ENCODE data around the gene MMP19.
"Not testable (repeated sequence)": the region's sequence is repeated elsewhere in the genome, so short reads cannot be mapped to it uniquely, and the experiment has no call there.

The MMP19 gene

DNA sequence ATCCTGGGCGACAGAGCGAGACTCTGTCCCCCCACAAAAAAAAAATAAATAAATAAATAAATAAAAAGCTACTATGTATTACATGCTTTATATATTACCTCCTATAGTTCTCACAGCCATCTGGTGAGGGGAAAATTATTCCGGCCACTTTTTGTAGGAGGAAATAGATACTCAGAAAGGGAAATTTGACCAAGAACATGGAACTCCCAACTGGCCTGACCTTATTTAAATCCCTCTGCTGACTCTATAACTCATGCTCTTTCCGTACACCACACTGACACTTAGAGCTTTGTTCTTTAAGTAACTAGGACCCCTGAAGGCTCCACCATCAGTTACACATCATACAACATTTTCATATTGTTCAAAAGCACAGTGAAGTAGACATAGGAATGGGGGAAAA lies 2.2 kb upstream of the MMP19 start:
- in situ Hi-C loops (cut with MboI; ENCODE audit: low sequenced_read_pairs): no loop called here

GRCh38 chr12:55843431-55843830 lies 695 bp upstream of the MMP19 start:
- in situ Hi-C loops (cut with MboI; ENCODE audit: low sequenced_read_pairs): no loop called here

GRCh38 chr12:55840581-55841351 lies 2.0 kb downstream of the MMP19 start:
- in situ Hi-C loops (cut with MboI; ENCODE audit: low sequenced_read_pairs): no loop called here

- in situ Hi-C loops (cut with MboI; ENCODE audit: low sequenced_read_pairs): no loop called here
These were observed 3.2 kb downstream of the MMP19 start for GRCh38 chr12:55839345-55840140.

DNA sequence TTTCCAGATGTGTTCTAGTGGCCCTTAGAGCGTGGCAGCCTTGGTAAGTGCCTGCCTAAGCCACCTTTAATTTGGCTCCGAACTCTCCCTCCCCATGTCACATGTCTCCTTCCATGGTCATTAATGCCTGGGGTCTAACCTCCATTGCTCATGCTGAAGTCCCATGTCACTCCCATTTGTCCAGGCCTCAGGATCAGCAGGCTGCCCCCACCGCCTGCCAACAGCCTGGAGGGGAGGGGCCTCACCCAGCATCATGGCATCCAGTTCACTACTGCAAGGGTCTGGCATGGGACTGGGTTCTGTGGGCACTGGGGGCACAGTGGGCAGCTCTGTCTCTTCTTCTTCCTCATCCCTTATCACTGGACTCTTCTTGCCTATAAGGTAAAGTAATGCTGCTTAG lies 4.4 kb downstream of the MMP19 start:
- in situ Hi-C loops (cut with MboI; ENCODE audit: low sequenced_read_pairs): no loop called here

DNA sequence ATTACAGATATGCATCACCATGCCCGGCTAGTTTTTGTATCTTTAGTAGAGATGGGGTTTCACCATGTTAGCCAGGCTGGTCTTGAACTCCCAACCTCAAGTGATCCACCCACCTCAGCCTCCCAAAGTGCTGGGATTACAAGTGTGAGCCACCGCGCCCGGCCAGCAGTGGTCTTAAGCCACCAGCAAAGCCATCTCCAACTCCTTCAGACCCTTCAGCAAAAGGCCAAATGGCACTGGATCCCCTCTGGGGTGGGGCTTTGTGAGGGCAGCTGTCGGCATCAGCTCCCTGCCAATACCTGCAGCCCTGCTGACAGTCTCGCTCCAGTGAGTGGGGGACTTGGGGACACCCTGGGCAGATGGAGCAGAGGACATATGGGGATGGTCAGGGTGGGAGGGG lies 8.3 kb downstream of the MMP19 start:
- in situ Hi-C loops (cut with MboI; ENCODE audit: low sequenced_read_pairs): not testable (repeated sequence)

- in situ Hi-C loops (cut with MboI; ENCODE audit: low sequenced_read_pairs): no loop called here
These were observed 9.7 kb downstream of the MMP19 start for GRCh38 chr12:55833056-55833455.

DNA sequence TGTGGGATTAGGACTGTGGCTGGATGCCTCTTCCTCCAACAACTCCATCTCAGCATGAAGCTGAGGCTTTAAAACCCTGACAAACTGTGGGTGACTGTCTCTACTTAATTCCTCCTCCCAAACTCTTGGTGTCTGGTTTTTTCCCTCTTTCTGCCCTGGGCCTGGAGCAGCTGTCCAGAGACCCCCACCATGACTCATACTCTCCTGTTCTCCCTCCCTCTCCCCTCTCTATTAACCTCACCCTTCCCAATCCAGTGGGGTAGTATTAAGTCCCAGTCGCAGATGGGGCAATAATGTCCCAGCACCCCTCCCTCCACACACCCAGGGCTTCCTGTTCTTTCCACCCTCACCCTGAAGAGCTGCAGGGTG lies 11.3 kb downstream of the MMP19 start:
- in situ Hi-C loops (cut with MboI; ENCODE audit: low sequenced_read_pairs): no loop called here

- in situ Hi-C loops (cut with MboI; ENCODE audit: low sequenced_read_pairs): no loop called here
These were observed 11.9 kb downstream of the MMP19 start for GRCh38 chr12:55830601-55831446.

DNA sequence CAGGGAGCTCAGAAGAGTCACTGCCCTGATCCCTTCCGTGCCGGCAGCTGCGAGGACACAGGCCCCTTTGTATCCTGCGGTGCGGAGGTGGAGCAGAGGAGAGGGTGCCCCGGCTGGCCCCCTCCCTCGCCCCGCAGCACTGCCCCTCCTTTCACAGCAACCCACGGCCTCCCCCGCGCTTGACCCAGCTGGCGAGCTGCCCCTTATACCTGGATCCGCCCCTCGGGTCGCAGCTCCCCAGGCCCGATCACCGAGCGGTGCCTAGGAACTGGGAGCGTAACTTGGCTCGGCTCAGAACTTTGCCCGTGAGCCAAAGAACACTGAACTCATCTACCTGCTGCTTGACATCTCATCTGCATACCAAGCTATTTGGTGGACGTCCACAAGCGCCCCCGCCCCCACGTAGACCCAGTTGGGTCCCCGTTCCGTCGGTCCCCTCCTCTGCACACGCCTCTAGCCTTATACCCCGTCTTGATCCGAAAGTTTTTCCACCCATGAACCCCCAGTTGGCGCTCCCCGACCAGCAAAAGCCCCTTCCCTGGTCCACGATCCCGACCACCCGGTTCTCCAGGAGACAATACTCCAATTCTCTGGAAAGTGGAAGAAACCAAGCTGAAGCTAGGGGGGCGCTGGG lies 12.7 kb downstream of the MMP19 start:
- in situ Hi-C loops (cut with MboI; ENCODE audit: low sequenced_read_pairs): no loop called here

GRCh38 chr12:55828357-55828756 lies 14.4 kb downstream of the MMP19 start:
- in situ Hi-C loops (cut with MboI; ENCODE audit: low sequenced_read_pairs): no loop called here

DNA sequence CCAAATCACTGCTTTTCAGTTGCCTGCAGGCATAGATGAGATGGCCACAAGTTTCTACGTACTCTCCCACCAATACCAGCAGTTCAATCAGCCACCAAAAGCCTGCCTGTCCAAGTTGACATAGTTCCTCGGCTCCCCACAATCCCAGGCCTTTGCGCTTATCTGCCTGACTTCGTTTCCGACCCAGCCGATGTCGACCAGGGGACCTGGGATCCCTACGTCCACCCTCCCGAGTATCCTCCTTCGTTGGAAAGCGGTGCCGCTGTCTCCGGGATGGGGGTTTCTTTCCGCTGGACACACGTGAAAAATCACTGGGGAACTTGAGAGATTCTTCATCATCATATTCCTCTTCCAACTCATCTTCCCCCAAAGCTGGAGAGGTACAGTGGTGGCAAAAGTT lies 14.9 kb downstream of the MMP19 start:
- in situ Hi-C loops (cut with MboI; ENCODE audit: low sequenced_read_pairs): no loop called here

- in situ Hi-C loops (cut with MboI; ENCODE audit: low sequenced_read_pairs): no loop called here
These were observed 18.0 kb downstream of the MMP19 start for GRCh38 chr12:55824726-55825125.

DNA sequence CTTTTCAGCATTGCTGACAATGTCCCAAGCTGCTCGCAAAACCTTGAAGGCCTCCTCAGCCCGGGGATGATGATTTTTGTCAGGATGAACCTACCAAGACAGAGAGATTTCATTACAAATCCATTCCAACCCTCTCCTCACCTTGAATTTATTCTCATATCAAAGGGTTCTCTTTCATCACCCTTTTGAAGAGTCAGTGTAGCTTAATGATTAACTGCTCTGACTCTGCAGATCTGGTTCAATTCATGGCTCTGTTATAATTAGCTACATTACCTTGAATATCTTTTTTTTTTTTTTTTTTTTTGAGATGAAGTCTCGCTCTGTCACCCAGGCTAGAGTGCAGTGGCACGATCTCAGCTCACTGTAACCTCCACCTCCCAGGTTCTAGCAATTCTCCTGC lies 19.3 kb downstream of the MMP19 start:
- in situ Hi-C loops (cut with MboI; ENCODE audit: low sequenced_read_pairs): no loop called here

GRCh38 chr12:55822228-55822627 lies 20.5 kb downstream of the MMP19 start:
- in situ Hi-C loops (cut with MboI; ENCODE audit: low sequenced_read_pairs): no loop called here

DNA sequence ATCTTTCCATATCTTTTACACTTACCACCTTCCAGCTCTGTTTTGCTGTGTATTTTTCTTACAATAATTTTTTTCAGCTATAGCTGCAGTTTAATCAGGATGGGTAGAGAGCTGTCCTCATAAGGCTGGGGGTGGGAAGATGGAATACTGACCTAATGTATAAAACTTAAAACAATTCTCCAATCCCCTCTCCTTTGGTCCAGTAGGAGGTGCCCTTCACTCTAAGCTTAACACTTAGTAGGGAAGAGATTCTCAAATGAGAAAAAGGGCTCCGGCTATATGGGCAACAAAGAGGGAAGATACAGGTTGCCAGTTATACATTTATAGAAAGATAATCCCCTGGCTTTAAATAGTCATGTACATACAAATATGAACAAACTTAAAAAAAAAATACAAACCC lies 22.1 kb downstream of the MMP19 start:
- in situ Hi-C loops (cut with MboI; ENCODE audit: low sequenced_read_pairs): no loop called here

DNA sequence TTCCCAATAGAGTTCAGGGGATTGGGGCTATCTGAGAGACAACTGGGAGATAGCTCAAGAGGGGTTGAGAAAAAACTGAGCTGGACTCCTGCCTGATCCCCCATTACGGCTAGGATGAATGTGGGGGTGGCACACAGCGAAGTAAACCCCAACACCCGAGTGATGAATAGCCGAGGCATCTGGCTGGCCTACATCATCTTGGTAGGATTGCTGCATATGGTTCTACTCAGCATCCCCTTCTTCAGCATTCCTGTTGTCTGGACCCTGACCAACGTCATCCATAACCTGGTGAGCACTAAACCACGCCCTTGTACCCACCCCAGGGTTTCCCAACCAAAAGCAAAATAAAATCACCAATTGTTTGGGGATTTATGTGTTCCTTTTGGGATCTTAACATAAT lies 23.9 kb downstream of the MMP19 start:
- in situ Hi-C loops (cut with MboI; ENCODE audit: low sequenced_read_pairs): no loop called here

DNA sequence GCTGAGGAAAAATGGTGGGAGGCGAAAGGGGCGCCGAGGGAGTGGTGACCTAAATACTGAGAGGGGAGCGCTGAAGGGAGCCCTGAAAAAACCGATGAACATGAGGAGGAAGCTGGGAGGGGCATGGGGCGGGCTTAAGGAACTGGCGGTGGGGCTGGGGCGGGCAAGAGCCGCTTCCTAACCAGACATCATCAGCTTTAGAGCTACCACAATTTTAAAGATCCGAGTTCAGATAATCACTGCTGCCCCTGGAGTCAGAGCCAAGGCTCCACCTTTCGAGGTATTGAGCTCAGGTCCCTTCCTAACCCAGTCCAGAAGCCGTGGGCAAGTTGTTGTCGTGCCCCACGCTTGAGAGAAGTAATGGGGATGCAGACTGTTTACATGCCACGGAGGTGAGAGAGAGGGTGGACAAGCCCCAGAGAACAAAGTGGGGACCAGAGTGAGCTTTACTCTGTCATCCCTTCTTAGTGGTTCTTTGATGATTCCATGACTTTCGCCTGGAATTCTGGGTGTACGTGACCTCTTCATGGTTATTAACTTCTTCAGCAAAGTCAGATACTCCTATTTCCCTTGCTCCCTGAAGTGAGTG lies 24.5 kb downstream of the MMP19 start:
- in situ Hi-C loops (cut with MboI; ENCODE audit: low sequenced_read_pairs): no loop called here

GRCh38 chr12:55817345-55818139 lies 25.2 kb downstream of the MMP19 start, which contains the start of the genes ORMDL2 and SARNP:
TSS of gene ORMDL2 (plus strand) at chr12:55818041. CDS start at chr12:55819000, 959 bp downstream.
TSS of gene SARNP (minus strand) at chr12:55817724. CDS start at chr12:55817701, 23 bp downstream.
- in situ Hi-C loops (cut with MboI; ENCODE audit: low sequenced_read_pairs): no loop called here

Measured in HL-60/S4 treated with retinoic acid at 250 ng/mL for 4 days and 3 days (cell line).